ENCODE data around the gene KDM4D. TPM values are rescaled to one million over a fixed set of nuclear protein-coding genes. Genes with fewer than 3 reads are reported as not detected.

The KDM4D gene
- total RNA-seq, 6 experiments from 2014 or later = 0.33 to 1.1 (median 0.64) TPM

DNA sequence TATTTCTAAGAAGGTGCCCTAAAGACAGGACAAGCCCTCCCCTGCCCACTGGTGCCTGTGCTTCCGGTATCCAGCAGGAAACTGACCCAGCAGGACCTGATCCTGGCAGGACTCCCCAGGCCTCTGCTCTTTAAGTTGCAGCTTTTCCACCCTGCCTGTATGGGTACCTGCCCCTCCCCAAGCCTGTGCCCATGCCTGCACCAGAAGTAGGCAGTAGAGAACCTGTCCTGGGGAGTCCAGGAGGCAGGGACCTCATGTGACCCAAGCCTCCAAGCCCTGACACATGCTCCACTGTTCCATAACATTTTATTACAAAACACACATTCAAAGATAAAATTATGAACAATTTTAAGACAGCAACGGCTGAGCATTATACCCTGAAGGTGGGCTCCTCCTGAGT lies 14.3 kb upstream of the KDM4D start:
- TF ChIP-seq CTCF (IDR thresholded peaks at IDR 0.05) = no peak
- no peaks in the 10 kb centered on the region for H3K27me3 Mint-ChIP-seq (ENCODE audit: insufficient read depth)
- H3K36me3 Mint-ChIP-seq (ENCODE audit: low read depth) = peaks cover 7% of the 10 kb centered on the region; the same call in 1 of the 2 replicates
- H3K4me3 Mint-ChIP-seq = no peak overlapping the region
- H3K27ac Mint-ChIP-seq = peak overlapping the region; percentile 69
- H3K9me3 Mint-ChIP-seq = no peaks in the 10 kb centered on the region
- H3K4me1 Mint-ChIP-seq (ENCODE audit: low read depth) = peaks cover 16% of the 10 kb centered on the region
- no peak for DNase-seq

- no peaks in the 10 kb centered on the region for H3K27me3 Mint-ChIP-seq (ENCODE audit: insufficient read depth)
- no peak overlapping the region for H3K4me3 Mint-ChIP-seq
- H3K36me3 Mint-ChIP-seq (ENCODE audit: low read depth) = peaks cover 20% of the 10 kb centered on the region
- TF ChIP-seq CTCF (IDR thresholded peaks at IDR 0.05) = no peak
- H3K9me3 Mint-ChIP-seq = no peaks in the 10 kb centered on the region
- peak overlapping the region; percentile 14; the same call in 1 of the 2 replicates for H3K27ac Mint-ChIP-seq
- no peak for DNase-seq
- peaks cover 16% of the 10 kb centered on the region for H3K4me1 Mint-ChIP-seq (ENCODE audit: low read depth)
Observed at GRCh38 chr11:94960488-94960887, 13.0 kb upstream of the KDM4D start.

GRCh38 chr11:94961255-94961654 lies 12.3 kb upstream of the KDM4D start:
- DNase-seq = no peak
- Mint-ChIP-seq H3K36me3 (ENCODE audit: low read depth) (peaks cover 21% of the 10 kb centered on the region), H3K4me1 (ENCODE audit: low read depth) (peaks cover 16% of the 10 kb centered on the region), H3K27me3 (ENCODE audit: insufficient read depth) (no peaks in the 10 kb centered on the region), H3K27ac (no peak overlapping the region; the same call in 1 of the 2 replicates), H3K9me3 (no peaks in the 10 kb centered on the region), H3K4me3 (no peak overlapping the region)
- no peak for TF ChIP-seq CTCF (IDR thresholded peaks at IDR 0.05)

DNA sequence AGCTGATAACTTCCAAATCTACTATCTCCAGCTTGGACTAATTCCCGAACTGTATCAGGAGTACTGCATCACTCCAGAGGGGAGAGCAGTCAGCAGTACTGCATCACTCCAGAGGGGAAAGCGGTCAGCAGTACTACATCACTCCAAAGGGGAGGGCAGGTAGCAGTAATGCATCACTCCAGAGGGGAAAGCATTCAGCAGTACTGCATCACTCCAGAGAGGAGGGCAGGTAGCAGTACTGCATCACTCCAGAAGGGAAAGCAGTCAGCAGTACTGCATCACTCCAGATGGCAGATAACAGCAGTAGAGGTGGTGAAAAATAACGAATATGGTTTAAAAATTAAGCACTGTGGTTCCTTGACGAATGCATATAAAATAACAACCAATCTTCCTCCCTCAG lies 8.6 kb upstream of the KDM4D start:
- no peak overlapping the region for H3K4me3 Mint-ChIP-seq

GRCh38 chr11:94968334-94968958 lies 5.1 kb upstream of the KDM4D start:
- peak overlapping the region; percentile 17; the same call in 1 of the 2 replicates for H3K27ac Mint-ChIP-seq
- DNase-seq = peak; percentile 73
- no peaks in the 10 kb centered on the region for H3K27me3 Mint-ChIP-seq (ENCODE audit: insufficient read depth)

More for the DNA sequence above, 8.6 kb upstream of the KDM4D start:
- DNase-seq = no peak
- Mint-ChIP-seq H3K9me3 (no peaks in the 10 kb centered on the region), H3K36me3 (ENCODE audit: low read depth) (peaks cover 34% of the 10 kb centered on the region), H3K27me3 (ENCODE audit: insufficient read depth) (no peaks in the 10 kb centered on the region), H3K4me1 (ENCODE audit: low read depth) (peaks cover 15% of the 10 kb centered on the region), H3K27ac (no peak overlapping the region)
- TF ChIP-seq CTCF (IDR thresholded peaks at IDR 0.05) = 0 out of 2 replicates have a peak, but pooled peaks have one; percentile 13

More at GRCh38 chr11:94968334-94968958, 5.1 kb upstream of the KDM4D start:
- TF ChIP-seq CTCF (IDR thresholded peaks at IDR 0.05) = peak; percentile 90
- peaks cover 31% of the 10 kb centered on the region for H3K4me1 Mint-ChIP-seq (ENCODE audit: low read depth)
- H3K9me3 Mint-ChIP-seq = no peaks in the 10 kb centered on the region
- H3K4me3 Mint-ChIP-seq = no peak overlapping the region
- peaks cover 44% of the 10 kb centered on the region for H3K36me3 Mint-ChIP-seq (ENCODE audit: low read depth)

Data from HFFc6 (cell line).